HL-60 (cell line): ENCODE measurements around the gene TAAR8.

Experiments used
- DNase-seq, 2 experiments: peaks; one replicate each; pipeline ENCODE4 v3.0.0-alpha.2; 2010 to 2020; ENCODE audit warnings: low read depth in 1 of 2, low spot score in 1 of 2
- H3K27ac ChIP-seq: fragments of 250-450 bp; sonication (Bioruptor Pico); replicated peaks from 2 replicates; pipeline ENCODE4 v1.5.1; 2020; ENCODE audit warnings: mild to moderate bottlenecking, moderate library complexity
- H3K27me3 ChIP-seq: fragments of 250-450 bp; sonication (Bioruptor Pico); 2 replicates; pipeline ENCODE4 v1.5.1; 2021; ENCODE audit warnings: mild to moderate bottlenecking, moderate library complexity; ENCODE audit not compliant: insufficient read depth, poor library complexity, severe bottlenecking
- H3K4me3 ChIP-seq: replicated peaks from 2 replicates; pipeline ENCODE4 v1.5.1; 2011; ENCODE audit warnings: mild to moderate bottlenecking, control low read depth, low read length; ENCODE audit not compliant: insufficient read depth
- CTCF ChIP-seq: IDR thresholded peaks from one replicate; pipeline ENCODE4 v1.5.1; 2011; ENCODE audit warnings: low read length, control low read depth, inconsistent platforms; ENCODE audit not compliant: insufficient read depth
- GABPA ChIP-seq: IDR thresholded peaks from 2 replicates; pipeline ENCODE4 v1.6.1; 2012; ENCODE audit warnings: low read depth
- POLR2AphosphoS5 ChIP-seq: IDR thresholded peaks from 2 replicates; pipeline ENCODE4 v1.6.1; 2012; ENCODE audit warnings: low read depth
- REST ChIP-seq: IDR thresholded peaks from 2 replicates; pipeline ENCODE4 v1.6.1; 2012; ENCODE audit warnings: low read depth; ENCODE audit not compliant: insufficient replicate concordance
- SPI1 ChIP-seq: IDR thresholded peaks from 2 replicates; pipeline ENCODE4 v1.6.1; 2012; ENCODE audit warnings: low read depth, mild to moderate bottlenecking, borderline replicate concordance

The TAAR8 gene

GRCh38 chr6:132520953-132521352 is 31.5 kb upstream of the TAAR8 start:
- DNase-seq, result no peak
- no peak for TF ChIP-seq SPI1
- no peak for TF ChIP-seq GABPA
- no peak for TF ChIP-seq CTCF
- no peak for TF ChIP-seq POLR2AphosphoS5
- no peak for TF ChIP-seq REST
- no peak overlapping the region for H3K27ac ChIP-seq
- no peak overlapping the region for H3K4me3 ChIP-seq
- H3K27me3 ChIP-seq, result peaks cover 11% of the 10 kb centered on the region

- H3K4me3 ChIP-seq, result no peak overlapping the region
- TF ChIP-seq REST (no peak), POLR2AphosphoS5 (no peak), GABPA (no peak)
- no peak for DNase-seq
- no peak overlapping the region for H3K27ac ChIP-seq
- H3K27me3 ChIP-seq, result peaks cover 11% of the 10 kb centered on the region
These were observed 27.8 kb upstream of the TAAR8 start for GRCh38 chr6:132524646-132525045.

GRCh38 chr6:132525866-132526265 is 26.6 kb upstream of the TAAR8 start:
- no peak overlapping the region for H3K27ac ChIP-seq
- peaks cover 9% of the 10 kb centered on the region for H3K27me3 ChIP-seq
- TF ChIP-seq SPI1 (no peak), POLR2AphosphoS5 (no peak), REST (no peak), GABPA (no peak), CTCF (no peak)
- H3K4me3 ChIP-seq, result no peak overlapping the region
- DNase-seq, result no peak

- Histone ChIP-seq H3K27me3 (peaks cover 8% of the 10 kb centered on the region), H3K27ac (no peak overlapping the region), H3K4me3 (no peak overlapping the region)
- DNase-seq, result no peak
- TF ChIP-seq POLR2AphosphoS5, result no peak
- TF ChIP-seq REST, result no peak
- TF ChIP-seq CTCF, result no peak
- no peak for TF ChIP-seq GABPA
- TF ChIP-seq SPI1, result no peak
These were observed 26.0 kb upstream of the TAAR8 start for GRCh38 chr6:132526461-132526860.
